Upper lobe of left lung (tissue), 6 donors: ENCODE data around the gene ITIH6. TPM values are rescaled to one million over a fixed set of nuclear protein-coding genes. Genes with fewer than 3 reads are reported as not detected.
A peak's percentile ranks its signal among the peaks of the same experiment; 100 is the strongest.

ENCODE experiments used
- ATAC-seq, 2 donors: fragments of 200-7000 bp; cut with Tn5 transposase; one replicate each; pipeline ENCODE4 v1.9.1; 2022; ENCODE audit warnings: mild to moderate bottlenecking in 2 of 2, moderate library complexity in 2 of 2; ENCODE audit not compliant: low FRiP score in 2 of 2
- DNase-seq, 2 donors: peaks; one replicate each; pipeline ENCODE4 v3.0.0-alpha.2; 2019 to 2020
- H3K27ac ChIP-seq, 4 donors: fragments of 200-600 bp; sonication (generic); one replicate each; pipeline ENCODE4 v1.5.1; 2016 to 2019
- H3K27me3 ChIP-seq, 4 donors: fragments of 200-600 bp; sonication (generic); one replicate each; pipeline ENCODE4 v1.5.1; 2017 to 2019
- H3K36me3 ChIP-seq, 4 donors: fragments of 200-600 bp; sonication (generic); one replicate each; pipeline ENCODE4 v1.5.1; 2016 to 2019
- H3K4me1 ChIP-seq, 4 donors: fragments of 200-600 bp; sonication (generic); one replicate each; pipeline ENCODE4 v1.5.1; 2018 to 2019
- H3K4me3 ChIP-seq, 4 donors: fragments of 200-600 bp; sonication (generic); one replicate each; pipeline ENCODE4 v1.5.1; 2017 to 2019; ENCODE audit warnings: mild to moderate bottlenecking in 2 of 4, moderate library complexity in 1 of 4
- H3K9me3 ChIP-seq, 4 donors: fragments of 200-600 bp; sonication (generic); one replicate each; pipeline ENCODE4 v1.5.1; 2018 to 2019
- CTCF ChIP-seq, 6 experiments: fragments of 450-650 bp in 4 of 6; fragments of 200-600 bp in 2 of 6; sonication (generic) in 2 of 6; IDR thresholded peaks; one replicate each; pipeline ENCODE4 v1.5.1; 2016 to 2019; ENCODE audit warnings: antibody characterized with exemption in 6 of 6
- EP300 ChIP-seq, 4 donors: sonication (generic); formaldehyde crosslinking; IDR thresholded peaks; one replicate each; pipeline ENCODE4 v1.5.1; 2017; ENCODE audit warnings: antibody characterized with exemption in 4 of 4, control low read depth in 2 of 4
- POLR2A ChIP-seq, 4 donors: fragments of 450-650 bp; IDR thresholded peaks; one replicate each; pipeline ENCODE4 v1.5.1; 2016 to 2017; ENCODE audit warnings: antibody characterized with exemption in 4 of 4, mild to moderate bottlenecking in 2 of 4
- POLR2AphosphoS5 ChIP-seq, 2 donors: sonication (generic); formaldehyde crosslinking; IDR thresholded peaks; one replicate each; pipeline ENCODE4 v1.5.1; 2017; ENCODE audit warnings: antibody characterized with exemption in 2 of 2
- WGBS, 2 donors: methylation state at CpG; one replicate each; pipeline ENCODE4 v1.1.5; 2017 to 2018; 5-methylcytosine and 5-hydroxymethylcytosine counted together
- total RNA-seq, 6 donors: library from RNA; depleted of rRNA in 4 of 6; stranded (reverse); fragments of >200 nt in 4 of 6; gene quantifications; one replicate each; pipeline versions ENCODE4 v1.1.0 to v1.2.1, GENCODE V29; 2016 to 2021
- donor health status: DM: no; HTN: no; CAD: no; lungs with moderate emphysema.
- donor health status: DM: no; HTN: yes; CAD: no; lungs with severe emphysema.

The ITIH6 gene
- total RNA-seq, 6 donors from 2014 or later: not detected

GRCh38 chrX:54812306-54812705 is 14.3 kb upstream of the ITIH6 start:
- peaks cover 6 to 13% (median 11%) of the 10 kb centered on the region in 4 donors for H3K4me1 ChIP-seq
- H3K27me3 ChIP-seq: no peaks in the 10 kb centered on the region
- H3K4me3 ChIP-seq: no peak overlapping the region
- DNase-seq (no peak), ATAC-seq (no peak)
- H3K27ac ChIP-seq: no peak overlapping the region
- no peaks in the 10 kb centered on the region for H3K9me3 ChIP-seq
- WGBS, 2 donors: 70% methylated on average over 3 of the region's 3 CpGs; no CpG with 5 or more reads in 1 of the 2 donors
- TF ChIP-seq CTCF (IDR thresholded peaks at IDR 0.05) (no peak), POLR2AphosphoS5 (IDR thresholded peaks at IDR 0.05) (no peak), POLR2A (IDR thresholded peaks at IDR 0.05) (no peak), EP300 (IDR thresholded peaks at IDR 0.05) (no peak)
- H3K36me3 ChIP-seq: peaks cover 0 to 67% (median 36%) of the 10 kb centered on the region in 4 donors

GRCh38 chrX:54811301-54811885 is 13.3 kb upstream of the ITIH6 start:
- no peaks in the 10 kb centered on the region for H3K9me3 ChIP-seq
- DNase-seq (no peak), ATAC-seq (no peak)
- no peaks in the 10 kb centered on the region for H3K27me3 ChIP-seq
- 72 to 90% methylated on average over 7 to 9 of the region's 9 CpGs for WGBS, 2 donors
- TF ChIP-seq CTCF (IDR thresholded peaks at IDR 0.05): no peak
- no peak for TF ChIP-seq EP300 (IDR thresholded peaks at IDR 0.05)
- TF ChIP-seq POLR2AphosphoS5 (IDR thresholded peaks at IDR 0.05): no peak
- no peak for TF ChIP-seq POLR2A (IDR thresholded peaks at IDR 0.05)
- H3K4me3 ChIP-seq: no peak overlapping the region
- H3K4me1 ChIP-seq: peaks cover 6 to 13% (median 11%) of the 10 kb centered on the region in 4 donors
- H3K27ac ChIP-seq: no peak overlapping the region
- H3K36me3 ChIP-seq: peaks cover 0 to 65% (median 36%) of the 10 kb centered on the region in 4 donors

- no peak overlapping the region for H3K27ac ChIP-seq
- ATAC-seq: no peak
- H3K36me3 ChIP-seq: peaks cover 0 to 58% (median 33%) of the 10 kb centered on the region in 4 donors
- WGBS, 2 donors: 82 to 100% methylated on average over 1 to 5 of the region's 5 CpGs
- H3K9me3 ChIP-seq: no peaks in the 10 kb centered on the region
- H3K4me3 ChIP-seq: no peak overlapping the region
- no peak for DNase-seq
- TF ChIP-seq POLR2A (IDR thresholded peaks at IDR 0.05): no peak
- TF ChIP-seq EP300 (IDR thresholded peaks at IDR 0.05): no peak
- no peak for TF ChIP-seq CTCF (IDR thresholded peaks at IDR 0.05)
- no peak for TF ChIP-seq POLR2AphosphoS5 (IDR thresholded peaks at IDR 0.05)
- H3K4me1 ChIP-seq: peaks cover 6 to 13% (median 11%) of the 10 kb centered on the region in 4 donors
- no peaks in the 10 kb centered on the region for H3K27me3 ChIP-seq
These were observed 12.5 kb upstream of the ITIH6 start for GRCh38 chrX:54810532-54810931.

GRCh38 chrX:54808605-54809483 is 10.8 kb upstream of the ITIH6 start:
- Histone ChIP-seq H3K4me1 (peaks cover 6 to 13% (median 11%) of the 10 kb centered on the region in 4 donors), H3K27me3 (no peaks in the 10 kb centered on the region), H3K27ac (peak overlapping the region; percentile 53 to 88 (median 87)), H3K36me3 (peaks cover 0 to 41% (median 24%) of the 10 kb centered on the region in 4 donors), H3K9me3 (no peaks in the 10 kb centered on the region), H3K4me3 (peak overlapping the region; percentile 57 to 85 (median 68))
- peak; percentile 92 for DNase-seq
- 8 to 37% methylated on average over 30 to 38 of the region's 38 CpGs for whole genome bisulfite sequencing, 2 donors
- no peak for TF ChIP-seq CTCF (IDR thresholded peaks at IDR 0.05)
- TF ChIP-seq POLR2AphosphoS5 (IDR thresholded peaks at IDR 0.05): peak in 1 of 2 donors; percentile 54
- ATAC-seq: peak; percentile 92 to 96
